Esophagus mucosa (tissue), 1 donor: ENCODE results near the gene NT5DC3. TPM values are rescaled to one million over a fixed set of nuclear protein-coding genes. Genes with fewer than 3 reads are reported as not detected.

Experiments
- ATAC-seq: fragments of 200-7000 bp; cut with Tn5 transposase; one replicate; pipeline ENCODE4 v1.9.1; 2020
- total RNA-seq: library from RNA; stranded (reverse); gene quantifications from one replicate; pipeline ENCODE4 v1.2.4, GENCODE V29; 2023
- donor health status: DM: yes; HTN: yes; CAD: no.

Gene NT5DC3
- total RNA-seq, 1 donor from 2014 or later, result 4.8 TPM

- ATAC-seq, result no peak
Observed at GRCh38 chr12:103808239-103808880, 32.7 kb downstream of the NT5DC3 start.

DNA sequence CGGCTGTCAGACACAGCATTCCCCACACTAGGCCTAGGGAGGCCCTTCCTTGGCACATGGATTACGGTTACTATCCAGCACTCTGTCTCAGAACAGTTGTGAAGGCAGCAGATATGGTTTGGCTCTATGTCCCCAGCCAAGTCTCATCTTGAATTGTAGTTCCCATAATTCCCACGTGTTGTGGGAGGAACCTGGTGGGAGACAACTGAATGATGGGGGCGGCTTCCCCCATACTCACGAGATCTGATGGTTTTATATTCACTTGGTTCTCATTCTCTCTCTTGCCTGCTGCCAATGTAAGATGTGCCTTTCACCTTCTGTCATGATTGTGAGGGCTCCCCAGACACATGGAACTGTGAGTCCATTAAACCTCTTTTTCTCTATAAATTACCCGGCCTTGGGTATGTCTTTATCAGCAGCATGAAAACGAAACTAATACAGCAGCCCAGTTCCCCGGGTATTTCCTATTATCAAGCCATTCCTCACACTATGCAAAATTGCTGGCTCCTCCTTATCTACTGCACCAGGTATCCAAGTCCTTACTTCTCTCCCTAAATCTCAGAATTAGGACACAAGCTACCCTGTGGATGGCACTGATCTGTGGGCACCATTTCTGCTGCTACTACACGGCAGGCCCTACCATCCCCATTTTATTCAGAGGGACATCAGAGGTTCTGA is 33.3 kb downstream of the NT5DC3 start:
- no peak for ATAC-seq

- no peak for ATAC-seq
Observed at GRCh38 chr12:103806803-103807202, 34.2 kb downstream of the NT5DC3 start.

DNA sequence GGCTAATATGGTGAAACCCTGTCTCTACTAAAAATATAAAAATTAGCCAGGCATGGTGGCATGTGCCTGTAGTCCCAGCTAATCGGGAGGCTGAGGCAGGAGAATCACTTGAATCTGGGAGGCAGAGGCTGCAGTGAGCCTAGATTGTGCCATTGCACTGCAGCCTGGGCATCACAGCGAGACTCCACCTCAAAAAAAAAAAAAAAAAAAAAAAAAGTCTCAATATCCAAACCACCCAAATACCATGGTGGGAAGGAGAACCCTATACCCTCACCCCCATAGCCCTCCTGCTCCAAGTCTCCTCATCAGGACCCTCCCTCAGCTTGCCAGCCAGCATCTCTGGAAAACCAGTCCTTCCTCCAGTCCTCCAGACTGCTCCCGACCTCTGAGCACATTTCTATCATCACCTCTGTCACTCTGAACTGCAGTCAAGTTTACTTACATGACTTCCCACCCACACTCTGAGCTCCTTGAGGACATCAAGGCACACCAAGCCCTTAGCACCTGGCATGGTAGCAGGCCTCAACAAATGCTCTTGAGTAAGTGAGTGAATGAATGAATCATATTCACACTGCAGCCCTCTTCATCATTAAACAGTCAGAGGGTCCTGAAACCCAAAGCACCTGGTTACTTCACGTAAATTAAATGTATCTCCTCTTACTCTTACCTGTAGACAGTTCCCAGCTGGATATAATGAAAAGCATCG is 35.2 kb downstream of the NT5DC3 start:
- ATAC-seq, result no peak

DNA sequence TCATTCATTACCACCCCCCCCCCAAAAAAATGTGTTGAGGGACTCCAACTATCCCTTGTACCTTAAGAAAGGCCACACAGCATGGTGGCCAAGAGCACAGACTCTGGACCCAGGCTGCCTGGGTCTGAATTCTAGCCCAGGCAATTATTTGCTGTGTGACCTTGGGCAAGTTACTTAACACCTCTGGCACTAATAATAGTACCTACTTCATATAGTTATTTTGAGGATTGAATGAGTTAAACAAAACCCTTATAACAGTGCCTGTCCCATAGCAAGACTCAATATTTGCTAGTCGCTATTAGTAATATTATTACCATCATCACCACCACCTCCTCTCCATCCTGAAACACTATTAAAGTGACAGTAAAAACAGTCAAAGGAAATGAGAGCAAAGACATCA is 37.2 kb downstream of the NT5DC3 start:
- ATAC-seq, result no peak

GRCh38 chr12:103802586-103802886 is 38.5 kb downstream of the NT5DC3 start:
- ATAC-seq, result no peak

DNA sequence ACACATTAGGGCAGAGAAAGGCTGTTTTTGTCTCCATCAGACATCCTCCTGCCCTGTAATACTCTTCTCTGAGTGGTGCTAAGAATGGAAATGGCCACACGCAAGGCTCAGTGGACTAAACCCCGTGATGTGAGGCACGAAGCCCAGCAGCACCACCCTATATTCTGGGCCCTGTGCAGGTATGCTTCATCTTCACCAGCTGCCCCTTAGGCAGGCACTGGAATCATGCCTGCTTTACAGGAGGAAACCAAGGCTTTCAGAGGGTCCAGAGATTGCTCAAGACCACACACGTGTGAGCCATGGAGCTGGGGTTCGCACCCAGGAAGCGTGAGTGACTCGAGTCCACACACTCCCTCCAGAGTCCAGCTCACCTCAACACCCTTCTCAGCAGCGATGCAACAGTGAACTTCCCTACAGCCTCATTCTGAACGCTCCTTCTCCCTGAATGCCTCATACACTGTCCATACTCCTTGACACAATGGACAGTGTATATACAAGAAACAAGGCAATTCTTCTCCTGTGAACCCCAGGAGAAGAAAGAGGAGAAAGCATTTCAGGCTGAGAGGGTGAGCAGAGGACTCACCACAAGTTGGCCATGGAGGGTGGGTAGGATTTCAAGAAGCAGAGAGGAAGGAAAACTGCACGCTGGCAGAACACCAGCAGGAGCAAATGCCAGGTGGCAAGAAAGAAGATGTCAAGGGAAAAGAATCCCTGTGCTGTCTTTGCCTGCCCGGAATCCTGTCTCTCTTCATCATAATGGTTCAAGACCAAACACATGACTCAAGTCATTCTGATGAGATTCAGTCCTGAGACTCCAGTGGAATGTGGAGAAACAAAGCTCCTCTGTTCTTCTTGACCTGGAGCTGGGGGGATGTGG is 39.1 kb downstream of the NT5DC3 start:
- no peak for ATAC-seq

DNA sequence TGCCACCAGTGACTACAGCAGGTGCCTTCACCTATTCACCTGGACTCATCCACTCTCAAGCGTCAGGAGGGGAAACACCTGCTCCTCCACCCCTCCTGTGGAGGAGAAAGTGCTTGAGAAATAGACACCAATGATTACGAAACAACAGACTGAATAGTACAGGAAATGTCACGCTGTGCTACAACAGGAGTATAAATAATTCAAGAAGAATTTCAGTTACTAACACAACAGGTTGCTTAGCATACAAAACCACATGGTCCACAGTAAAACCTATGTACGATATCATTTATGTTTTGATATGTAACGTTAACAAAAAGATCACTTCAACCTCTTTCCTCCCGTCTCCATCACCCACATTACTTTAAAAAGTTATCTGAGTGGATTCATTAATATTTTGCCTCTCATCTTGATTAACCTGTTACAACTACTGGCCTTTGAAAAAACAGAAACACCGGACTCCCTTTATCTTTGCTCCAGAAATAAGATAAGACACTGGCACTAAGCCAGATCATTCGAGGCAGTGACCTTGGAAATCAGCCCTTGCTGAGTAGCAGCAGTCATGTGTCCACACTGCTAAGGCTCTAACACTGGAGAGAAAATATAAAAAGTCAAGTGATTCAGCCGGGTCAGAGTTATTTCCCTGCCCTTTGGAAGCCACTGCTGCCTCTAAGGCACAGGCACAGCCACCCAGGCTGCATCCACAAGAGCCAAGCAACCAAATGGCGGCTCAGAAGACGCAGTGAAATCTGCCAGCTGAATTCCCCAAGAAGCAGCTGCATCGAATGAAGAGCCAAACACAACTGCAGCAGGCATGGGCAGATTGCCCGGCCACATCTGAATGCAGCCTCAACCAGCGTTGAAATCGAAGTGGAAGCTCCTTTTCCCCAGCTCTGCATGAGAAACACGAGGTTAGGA is 40.9 kb downstream of the NT5DC3 start:
- ATAC-seq, result peak; percentile 98

GRCh38 chr12:103799504-103799856 is 41.6 kb downstream of the NT5DC3 start:
- peak; percentile 48 for ATAC-seq

DNA sequence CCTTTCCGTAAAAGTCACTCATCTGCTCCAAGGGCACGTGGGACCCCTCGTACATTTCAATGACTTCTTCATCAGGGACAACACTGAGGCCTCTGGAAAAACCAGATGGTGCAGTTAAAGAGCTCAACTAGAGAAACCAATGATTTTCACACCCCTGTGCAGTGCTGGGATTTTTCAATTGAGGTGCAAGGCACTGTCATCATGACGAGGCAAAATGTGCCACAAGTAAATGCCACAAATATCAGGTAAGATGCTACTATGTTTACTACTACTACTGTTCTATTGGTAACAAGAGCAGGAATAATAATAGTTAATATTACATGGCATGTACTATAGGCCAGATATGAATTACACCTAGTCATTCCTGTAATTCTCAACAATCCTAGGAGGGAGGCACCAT is 42.4 kb downstream of the NT5DC3 start:
- no peak for ATAC-seq

DNA sequence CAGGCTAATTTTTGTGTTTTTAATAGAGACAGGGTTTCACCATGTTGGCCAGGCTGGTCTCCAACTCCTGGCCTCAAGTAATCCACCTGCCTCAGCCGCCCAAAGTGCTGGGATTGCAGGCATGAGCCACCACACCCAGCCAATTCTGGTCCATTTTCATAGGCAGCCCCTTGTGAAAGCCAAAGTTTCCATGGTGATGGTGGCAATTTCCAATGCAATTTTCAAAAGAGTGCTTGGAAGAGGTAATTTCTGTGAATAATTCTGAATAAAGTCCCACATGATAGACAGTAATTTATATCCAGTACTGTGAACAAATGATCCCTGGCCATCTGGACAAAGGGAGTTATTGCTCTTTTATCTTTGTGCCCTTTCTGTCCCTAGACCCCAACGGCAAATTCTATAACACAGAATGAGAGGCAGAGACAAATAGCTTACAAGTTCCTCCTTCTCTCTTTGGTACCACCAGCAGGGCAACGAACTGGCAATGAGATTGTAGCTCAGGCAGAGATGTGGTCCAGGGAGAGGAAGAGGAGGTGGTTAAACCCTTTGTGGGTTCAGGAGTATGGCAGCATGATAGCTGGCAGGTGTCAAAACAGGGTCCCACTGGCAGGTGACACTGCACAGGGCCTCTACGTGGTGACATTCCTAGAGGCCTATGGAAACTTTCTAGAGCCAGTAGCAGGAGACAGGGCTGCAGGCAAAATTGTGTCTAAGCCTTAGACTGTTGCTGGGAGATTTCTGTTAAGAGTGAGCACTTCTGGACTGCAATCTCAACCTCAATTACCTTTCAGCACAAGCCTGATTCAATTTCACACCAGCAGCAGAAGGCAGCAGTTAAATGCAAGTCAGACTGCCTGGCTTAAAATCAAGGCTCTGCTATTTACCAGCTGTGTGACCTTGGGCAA is 46.5 kb downstream of the NT5DC3 start:
- no peak for ATAC-seq

GRCh38 chr12:103793512-103794045 is 47.5 kb downstream of the NT5DC3 start:
- ATAC-seq, result no peak

DNA sequence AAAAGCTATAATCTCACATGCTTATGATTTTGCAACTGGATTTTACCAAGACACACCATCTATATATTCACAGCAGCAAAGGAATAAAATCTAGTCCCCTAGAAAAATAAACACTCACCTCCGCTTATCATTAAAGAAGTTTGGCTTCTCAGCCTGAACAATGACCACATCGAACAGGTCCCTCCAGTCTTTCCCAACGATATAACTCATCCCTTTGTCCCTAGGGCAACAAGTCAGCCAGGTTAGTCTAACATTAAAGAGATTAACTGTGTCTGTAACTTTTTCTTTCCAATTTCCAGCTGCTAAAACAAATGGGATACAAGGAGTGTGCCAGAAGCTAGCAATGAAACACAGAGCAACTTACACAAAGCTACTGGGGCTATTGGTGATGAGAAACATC is 48.0 kb downstream of the NT5DC3 start:
- ATAC-seq, result peak; percentile 85

- no peak for ATAC-seq
Observed at GRCh38 chr12:103791350-103791920, 49.6 kb downstream of the NT5DC3 start.

- no peak for ATAC-seq
Observed at GRCh38 chr12:103786201-103786600, 54.8 kb downstream of the NT5DC3 start.

DNA sequence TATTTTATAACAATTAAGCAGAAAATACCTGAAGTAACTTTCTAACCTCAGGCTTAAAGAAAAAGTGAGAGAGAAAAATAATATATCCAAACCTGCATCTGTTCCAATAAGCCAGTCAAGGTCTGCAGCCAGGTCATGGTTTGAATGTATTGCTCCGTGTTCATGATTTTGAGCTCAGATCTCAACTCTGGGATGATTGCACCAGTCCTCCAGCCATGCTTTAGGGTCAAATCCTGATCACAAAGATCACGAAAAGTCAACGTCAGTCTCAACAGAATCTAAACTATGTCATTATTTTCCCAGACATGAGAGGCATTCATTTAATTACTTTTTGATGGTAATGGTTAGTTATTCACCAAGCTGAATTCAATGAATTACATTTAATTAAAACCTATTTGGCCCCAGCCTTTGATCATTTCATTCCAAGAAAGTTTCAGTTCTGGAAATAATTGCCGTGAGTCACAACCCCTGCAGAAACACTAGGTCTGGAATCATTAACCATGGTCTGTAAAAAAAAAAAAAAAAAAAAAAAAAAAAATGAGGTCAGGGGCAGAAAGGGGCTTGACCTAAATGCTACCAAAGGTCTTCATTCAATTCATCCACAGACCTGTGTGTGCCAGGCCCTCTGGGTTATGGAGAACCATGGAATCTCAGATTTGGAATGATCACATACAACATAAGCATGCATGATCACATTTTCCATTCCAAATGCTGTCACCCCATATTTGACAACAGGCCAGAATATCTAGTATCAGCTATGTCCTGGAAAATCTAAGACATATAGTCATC is 55.6 kb downstream of the NT5DC3 start:
- ATAC-seq, result no peak

- no peak for ATAC-seq
Observed at GRCh38 chr12:103783744-103784664, 57.0 kb downstream of the NT5DC3 start.

- no peak for ATAC-seq
Observed at GRCh38 chr12:103782399-103782798, 58.6 kb downstream of the NT5DC3 start.
